Right hindlimb (tissue), 1 donor: ENCODE data around the gene OXSR1.
"Not testable (repeated sequence)": the region's sequence is repeated elsewhere in the genome, so short reads cannot be mapped to it uniquely, and the experiment has no call there.

ENCODE experiments used
- DNase-seq: peaks from one replicate; pipeline ENCODE4 v3.0.0-alpha.2; 2018

Gene OXSR1

DNA sequence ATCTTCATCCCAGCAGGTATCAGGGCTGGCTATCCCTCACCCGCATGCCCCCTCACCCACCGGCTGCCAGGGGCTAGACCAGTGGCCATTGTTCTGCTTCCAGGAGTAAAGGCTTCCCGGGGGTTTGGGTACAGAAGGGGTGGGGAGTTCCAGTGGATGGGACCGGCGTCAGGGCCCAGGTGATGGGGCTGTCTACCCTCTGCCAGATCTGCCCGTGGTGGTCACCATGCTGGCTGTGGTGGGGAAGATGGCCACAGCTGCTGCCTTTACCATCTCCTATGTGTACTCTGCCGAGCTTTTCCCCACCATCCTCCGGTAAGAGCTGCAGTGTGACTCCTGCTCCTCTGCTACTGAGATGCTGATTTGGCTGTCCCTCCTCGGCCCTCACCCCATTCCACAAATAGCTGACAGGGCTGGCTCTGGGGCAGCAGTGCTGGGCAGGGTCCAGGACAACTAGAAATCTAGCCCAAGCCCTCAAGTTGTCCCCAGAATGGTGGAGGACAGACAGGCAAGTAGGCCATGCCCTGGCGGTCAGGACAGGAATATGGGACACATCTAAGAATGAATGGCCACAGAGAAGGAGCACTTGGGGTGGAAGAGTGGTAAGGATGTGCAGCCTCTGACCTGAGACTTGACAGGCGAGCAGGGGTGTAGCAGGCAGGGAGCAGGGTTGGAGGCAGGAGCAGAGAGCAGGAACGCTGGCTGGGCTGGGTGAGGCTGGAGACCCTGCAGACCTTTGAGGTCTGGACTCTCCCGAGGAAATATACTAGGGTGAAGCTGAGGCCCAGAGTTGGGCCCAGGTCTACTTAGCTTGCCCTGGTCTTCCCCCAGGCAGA lies 111.0 kb downstream of the OXSR1 start:
- no peak for DNase-seq

GRCh38 chr3:38276917-38277630 lies 111.7 kb downstream of the OXSR1 start:
- no peak for DNase-seq

DNA sequence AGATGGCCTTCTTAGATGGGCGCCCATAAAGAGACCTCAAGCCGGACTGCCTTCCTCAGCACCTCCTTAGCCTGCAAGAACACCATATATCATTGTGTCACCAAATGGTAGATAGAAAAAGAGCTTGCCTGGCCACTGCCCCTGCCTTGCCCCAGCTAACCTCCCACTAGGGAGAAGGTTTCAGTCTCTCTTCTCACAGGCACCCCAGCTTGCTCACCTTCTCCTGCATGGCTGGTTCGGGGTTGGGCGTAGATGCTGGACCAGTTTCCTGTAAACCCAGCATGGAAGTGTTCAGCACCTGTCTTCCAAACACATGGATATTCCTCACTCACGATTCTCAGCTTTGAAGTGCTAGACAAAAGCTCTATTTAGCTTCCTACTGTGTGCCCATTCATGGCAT lies 113.5 kb downstream of the OXSR1 start:
- DNase-seq, result no peak

- DNase-seq, result no peak
Observed at GRCh38 chr3:38281895-38282686, 116.8 kb downstream of the OXSR1 start, which contains the start of gene SLC22A14. SLC22A14 (plus strand) TSS chr3:38282294; CDS start chr3:38306027, 23,733 bp downstream.

- no peak for DNase-seq
Observed at GRCh38 chr3:38283810-38284755, 118.7 kb downstream of the OXSR1 start.

GRCh38 chr3:38284756-38285150 lies 119.4 kb downstream of the OXSR1 start:
- DNase-seq, result no peak

DNA sequence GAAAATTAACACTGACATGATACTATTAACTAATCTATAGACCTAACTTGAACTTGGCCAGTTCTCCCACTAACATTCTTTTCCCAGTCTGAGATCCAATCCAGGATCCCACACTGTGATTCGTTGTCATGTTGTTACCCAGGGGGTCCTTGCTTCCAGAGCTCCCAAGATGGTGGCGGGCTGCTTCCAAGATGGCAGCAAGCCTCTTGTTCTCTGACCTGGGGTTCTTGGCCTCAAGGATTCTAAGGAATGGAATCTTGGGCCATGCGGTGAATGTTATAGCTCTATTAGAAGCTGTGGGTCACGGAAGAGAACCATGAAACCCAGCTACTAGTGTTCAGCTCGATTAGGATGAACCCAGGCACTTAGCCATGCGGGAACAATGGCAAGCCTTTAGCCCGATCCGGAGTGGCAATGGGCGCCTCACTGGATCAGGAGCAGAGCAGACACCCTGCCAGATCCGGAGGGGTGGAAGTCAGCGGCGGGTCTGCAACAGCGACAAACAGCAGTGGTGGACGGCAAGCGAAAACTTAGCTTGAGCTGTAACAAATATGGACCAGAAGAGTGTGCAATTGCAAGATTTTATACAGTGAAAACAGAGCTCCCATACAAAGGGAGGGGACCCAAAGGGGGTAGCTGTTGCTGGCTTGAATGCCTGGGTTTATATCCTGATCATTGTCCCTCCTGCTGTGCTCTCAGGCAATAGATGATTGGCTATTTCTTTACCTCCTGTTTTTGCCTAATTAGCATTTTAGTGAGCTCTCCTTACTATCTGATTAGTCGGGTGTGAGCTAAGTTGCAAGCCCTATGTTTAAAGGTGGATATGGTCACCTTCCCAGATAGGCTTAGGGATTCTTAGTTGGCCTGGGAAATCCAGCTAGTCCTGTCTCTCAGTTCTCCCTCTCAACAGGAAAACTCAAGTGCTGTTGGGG lies 124.2 kb downstream of the OXSR1 start:
- not testable (repeated sequence) for DNase-seq

- not testable (repeated sequence) for DNase-seq
Observed at GRCh38 chr3:38297053-38297452, 131.7 kb downstream of the OXSR1 start.

- DNase-seq, result no peak
Observed at GRCh38 chr3:38297537-38297936, 132.2 kb downstream of the OXSR1 start.

GRCh38 chr3:38297947-38298711 lies 132.8 kb downstream of the OXSR1 start:
- no peak for DNase-seq
